A549 (cell line): ENCODE results near the gene CTIF.

Experiments used
- HOXA7 ChIP-seq: fragments of 250-450 bp; sonication (Bioruptor Pico); IDR thresholded peaks from 2 replicates; pipeline ENCODE4 v1.5.0; 2020; ENCODE audit warnings: mild to moderate bottlenecking, moderate library complexity
- POLR2A ChIP-seq: IDR thresholded peaks from 2 replicates; pipeline ENCODE4 v1.6.1; 2012; ENCODE audit warnings: mild to moderate bottlenecking, low read length
- RARB ChIP-seq: fragments of 250-450 bp; sonication (Bioruptor Pico); IDR thresholded peaks from 2 replicates; pipeline ENCODE4 v1.8.0; 2021; ENCODE audit warnings: mild to moderate bottlenecking, moderate library complexity
- TF ChIP-seq, protein P1 (sequence below): fragments of >200 bp; sonication (Bioruptor Twin); formaldehyde crosslinking; IDR thresholded peaks from 3 replicates; pipeline ENCODE4 v1.5.1; 2016
- TF ChIP-seq, protein P2 (sequence below): fragments of 450-650 bp; IDR thresholded peaks from 2 replicates; pipeline ENCODE4 v1.6.1; 2014; ENCODE audit warnings: antibody characterized with exemption
- TF ChIP-seq, protein P3 (sequence below): IDR thresholded peaks from 2 replicates; pipeline ENCODE4 v1.6.1; 2012
- TF ChIP-seq, protein P4 (sequence below): fragments of 200-600 bp; sonication (generic); IDR thresholded peaks from 2 replicates; pipeline ENCODE4 v1.6.1; 2016; ENCODE audit warnings: antibody characterized with exemption, mild to moderate bottlenecking, moderate library complexity
- TF ChIP-seq, protein P5 (sequence below): fragments of 150-350 bp; IDR thresholded peaks from 2 replicates; pipeline ENCODE4 v1.6.1; 2014; ENCODE audit warnings: low read depth, mild to moderate bottlenecking, low read length

DNA sequence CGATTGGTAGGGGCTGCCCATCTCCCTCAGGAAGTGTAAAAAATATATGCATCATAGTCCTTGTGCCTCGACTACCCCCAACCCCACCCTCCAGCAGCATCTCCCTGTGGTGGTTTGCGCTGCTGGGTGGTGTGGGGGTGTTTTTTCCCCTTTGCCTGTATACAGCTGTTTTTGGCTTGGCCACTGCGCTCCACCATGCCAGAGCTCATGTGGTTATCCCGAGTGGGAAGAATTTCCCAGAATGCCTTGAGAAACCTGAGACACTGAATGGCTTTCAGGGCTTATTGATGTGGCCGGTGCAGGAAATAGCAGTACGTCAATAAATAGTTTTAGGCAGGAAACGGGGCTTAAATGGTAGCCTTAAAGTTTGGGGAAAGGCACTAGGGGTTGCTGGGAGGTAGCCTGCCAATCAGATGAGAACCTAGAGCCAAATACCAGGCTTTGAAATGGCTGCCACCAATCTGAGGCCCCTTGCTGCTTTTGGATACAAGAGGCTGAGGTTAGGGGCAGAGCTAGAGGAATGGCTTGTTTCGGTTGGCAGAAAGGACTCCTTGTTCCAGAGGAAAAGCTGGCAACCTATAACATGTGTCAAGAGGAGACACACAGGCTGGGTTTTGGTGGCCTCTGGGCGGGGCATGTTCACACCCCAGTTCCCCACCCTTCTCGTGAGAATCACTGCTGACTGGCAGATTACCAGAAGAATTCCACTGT lies 267.9 kb downstream of the CTIF start:
- TF ChIP-seq, protein P1, sequence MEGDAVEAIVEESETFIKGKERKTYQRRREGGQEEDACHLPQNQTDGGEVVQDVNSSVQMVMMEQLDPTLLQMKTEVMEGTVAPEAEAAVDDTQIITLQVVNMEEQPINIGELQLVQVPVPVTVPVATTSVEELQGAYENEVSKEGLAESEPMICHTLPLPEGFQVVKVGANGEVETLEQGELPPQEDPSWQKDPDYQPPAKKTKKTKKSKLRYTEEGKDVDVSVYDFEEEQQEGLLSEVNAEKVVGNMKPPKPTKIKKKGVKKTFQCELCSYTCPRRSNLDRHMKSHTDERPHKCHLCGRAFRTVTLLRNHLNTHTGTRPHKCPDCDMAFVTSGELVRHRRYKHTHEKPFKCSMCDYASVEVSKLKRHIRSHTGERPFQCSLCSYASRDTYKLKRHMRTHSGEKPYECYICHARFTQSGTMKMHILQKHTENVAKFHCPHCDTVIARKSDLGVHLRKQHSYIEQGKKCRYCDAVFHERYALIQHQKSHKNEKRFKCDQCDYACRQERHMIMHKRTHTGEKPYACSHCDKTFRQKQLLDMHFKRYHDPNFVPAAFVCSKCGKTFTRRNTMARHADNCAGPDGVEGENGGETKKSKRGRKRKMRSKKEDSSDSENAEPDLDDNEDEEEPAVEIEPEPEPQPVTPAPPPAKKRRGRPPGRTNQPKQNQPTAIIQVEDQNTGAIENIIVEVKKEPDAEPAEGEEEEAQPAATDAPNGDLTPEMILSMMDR: no peak
- no peak for TF ChIP-seq HOXA7
- TF ChIP-seq POLR2A: no peak
- TF ChIP-seq, protein P2, sequence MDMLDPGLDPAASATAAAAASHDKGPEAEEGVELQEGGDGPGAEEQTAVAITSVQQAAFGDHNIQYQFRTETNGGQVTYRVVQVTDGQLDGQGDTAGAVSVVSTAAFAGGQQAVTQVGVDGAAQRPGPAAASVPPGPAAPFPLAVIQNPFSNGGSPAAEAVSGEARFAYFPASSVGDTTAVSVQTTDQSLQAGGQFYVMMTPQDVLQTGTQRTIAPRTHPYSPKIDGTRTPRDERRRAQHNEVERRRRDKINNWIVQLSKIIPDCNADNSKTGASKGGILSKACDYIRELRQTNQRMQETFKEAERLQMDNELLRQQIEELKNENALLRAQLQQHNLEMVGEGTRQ: no peak
- TF ChIP-seq RARB (CRISPR knock-in tag): no peak
- TF ChIP-seq, protein P3, sequence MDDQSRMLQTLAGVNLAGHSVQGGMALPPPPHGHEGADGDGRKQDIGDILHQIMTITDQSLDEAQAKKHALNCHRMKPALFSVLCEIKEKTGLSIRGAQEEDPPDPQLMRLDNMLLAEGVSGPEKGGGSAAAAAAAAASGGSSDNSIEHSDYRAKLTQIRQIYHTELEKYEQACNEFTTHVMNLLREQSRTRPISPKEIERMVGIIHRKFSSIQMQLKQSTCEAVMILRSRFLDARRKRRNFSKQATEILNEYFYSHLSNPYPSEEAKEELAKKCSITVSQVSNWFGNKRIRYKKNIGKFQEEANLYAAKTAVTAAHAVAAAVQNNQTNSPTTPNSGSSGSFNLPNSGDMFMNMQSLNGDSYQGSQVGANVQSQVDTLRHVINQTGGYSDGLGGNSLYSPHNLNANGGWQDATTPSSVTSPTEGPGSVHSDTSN: no peak
- TF ChIP-seq, protein P4, sequence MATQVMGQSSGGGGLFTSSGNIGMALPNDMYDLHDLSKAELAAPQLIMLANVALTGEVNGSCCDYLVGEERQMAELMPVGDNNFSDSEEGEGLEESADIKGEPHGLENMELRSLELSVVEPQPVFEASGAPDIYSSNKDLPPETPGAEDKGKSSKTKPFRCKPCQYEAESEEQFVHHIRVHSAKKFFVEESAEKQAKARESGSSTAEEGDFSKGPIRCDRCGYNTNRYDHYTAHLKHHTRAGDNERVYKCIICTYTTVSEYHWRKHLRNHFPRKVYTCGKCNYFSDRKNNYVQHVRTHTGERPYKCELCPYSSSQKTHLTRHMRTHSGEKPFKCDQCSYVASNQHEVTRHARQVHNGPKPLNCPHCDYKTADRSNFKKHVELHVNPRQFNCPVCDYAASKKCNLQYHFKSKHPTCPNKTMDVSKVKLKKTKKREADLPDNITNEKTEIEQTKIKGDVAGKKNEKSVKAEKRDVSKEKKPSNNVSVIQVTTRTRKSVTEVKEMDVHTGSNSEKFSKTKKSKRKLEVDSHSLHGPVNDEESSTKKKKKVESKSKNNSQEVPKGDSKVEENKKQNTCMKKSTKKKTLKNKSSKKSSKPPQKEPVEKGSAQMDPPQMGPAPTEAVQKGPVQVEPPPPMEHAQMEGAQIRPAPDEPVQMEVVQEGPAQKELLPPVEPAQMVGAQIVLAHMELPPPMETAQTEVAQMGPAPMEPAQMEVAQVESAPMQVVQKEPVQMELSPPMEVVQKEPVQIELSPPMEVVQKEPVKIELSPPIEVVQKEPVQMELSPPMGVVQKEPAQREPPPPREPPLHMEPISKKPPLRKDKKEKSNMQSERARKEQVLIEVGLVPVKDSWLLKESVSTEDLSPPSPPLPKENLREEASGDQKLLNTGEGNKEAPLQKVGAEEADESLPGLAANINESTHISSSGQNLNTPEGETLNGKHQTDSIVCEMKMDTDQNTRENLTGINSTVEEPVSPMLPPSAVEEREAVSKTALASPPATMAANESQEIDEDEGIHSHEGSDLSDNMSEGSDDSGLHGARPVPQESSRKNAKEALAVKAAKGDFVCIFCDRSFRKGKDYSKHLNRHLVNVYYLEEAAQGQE: no peak
- TF ChIP-seq, protein P5, sequence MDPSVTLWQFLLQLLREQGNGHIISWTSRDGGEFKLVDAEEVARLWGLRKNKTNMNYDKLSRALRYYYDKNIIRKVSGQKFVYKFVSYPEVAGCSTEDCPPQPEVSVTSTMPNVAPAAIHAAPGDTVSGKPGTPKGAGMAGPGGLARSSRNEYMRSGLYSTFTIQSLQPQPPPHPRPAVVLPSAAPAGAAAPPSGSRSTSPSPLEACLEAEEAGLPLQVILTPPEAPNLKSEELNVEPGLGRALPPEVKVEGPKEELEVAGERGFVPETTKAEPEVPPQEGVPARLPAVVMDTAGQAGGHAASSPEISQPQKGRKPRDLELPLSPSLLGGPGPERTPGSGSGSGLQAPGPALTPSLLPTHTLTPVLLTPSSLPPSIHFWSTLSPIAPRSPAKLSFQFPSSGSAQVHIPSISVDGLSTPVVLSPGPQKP: no peak
